Neural progenitor cell (in vitro differentiated cells): Measurements from ENCODE around the gene E2F2.

Experiments
- CTCF ChIP-seq: fragments of 200-600 bp; sonication (generic); IDR thresholded peaks from 2 replicates; pipeline ENCODE4 v1.5.1; 2017; ENCODE audit warnings: antibody characterized with exemption, mild to moderate bottlenecking
- EZH2phosphoT487 ChIP-seq: fragments of 200-600 bp; sonication (generic); IDR thresholded peaks from 2 replicates; pipeline ENCODE4 v1.6.1; 2017; ENCODE audit warnings: antibody characterized with exemption

GRCh38 chr1:23524163-23524562, 6.9 kb downstream of the E2F2 start:
- TF ChIP-seq CTCF (no peak), EZH2phosphoT487 (no peak)
